Esophagus squamous epithelium (tissue), 5 donors: ENCODE data around the gene TXNDC11. TPM values are rescaled to one million over a fixed set of nuclear protein-coding genes. Genes with fewer than 3 reads are reported as not detected.

ENCODE experiments used
- DNase-seq: peaks from one replicate; lab custom pipeline; 2025; lab: John Stamatoyannopoulos, UW
- H3K27ac ChIP-seq, 4 donors: fragments of 200-600 bp; sonication (generic); one replicate each; pipeline ENCODE4 v1.5.1; 2016 to 2019; ENCODE audit warnings: mild to moderate bottlenecking in 1 of 4
- H3K27me3 ChIP-seq, 4 donors: fragments of 200-600 bp; sonication (generic); 1 replicate in 3 of 4; 2 replicates in 1 of 4; pipeline versions ENCODE4 v1.5.1 to v1.6.0; 2017 to 2021; ENCODE audit warnings: antibody characterized with exemption in 1 of 4
- H3K36me3 ChIP-seq, 3 donors: fragments of 200-600 bp; sonication (generic); one replicate each; pipeline ENCODE4 v1.5.1; 2016 to 2019
- H3K4me1 ChIP-seq, 3 donors: fragments of 200-600 bp; sonication (generic); one replicate each; pipeline ENCODE4 v1.5.1; 2017 to 2019
- H3K4me3 ChIP-seq, 4 donors: fragments of 200-600 bp; sonication (generic); 1 replicate in 3 of 4; 2 replicates in 1 of 4; pipeline ENCODE4 v1.5.1; 2016 to 2019; ENCODE audit warnings: mild to moderate bottlenecking in 2 of 4, moderate library complexity in 1 of 4
- H3K9me3 ChIP-seq, 3 donors: fragments of 200-600 bp; sonication (generic); one replicate each; pipeline ENCODE4 v1.5.1; 2016 to 2019
- CTCF ChIP-seq, 6 experiments: fragments of 450-650 bp in 4 of 6; fragments of 200-600 bp in 2 of 6; sonication (generic) in 2 of 6; IDR thresholded peaks; one replicate each; pipeline ENCODE4 v1.5.1; 2016 to 2019; ENCODE audit warnings: antibody characterized with exemption in 6 of 6, mild to moderate bottlenecking in 4 of 6, moderate library complexity in 4 of 6
- POLR2A ChIP-seq, 4 donors: fragments of 450-650 bp; IDR thresholded peaks; one replicate each; pipeline ENCODE4 v1.6.1; 2017; ENCODE audit warnings: antibody characterized with exemption in 4 of 4, mild to moderate bottlenecking in 4 of 4, moderate library complexity in 3 of 4
- WGBS, 2 donors: methylation state at CpG; one replicate each; pipeline ENCODE4 v1.1.5; 2018; 5-methylcytosine and 5-hydroxymethylcytosine counted together
- intact Hi-C: fragments of 100-400 bp; cut with DNase I; formaldehyde crosslinking; loops from one replicate; pipeline ENCODE4 v1.15.0; 2022
- total RNA-seq, 4 donors: library from RNA; depleted of rRNA; stranded (reverse); fragments of >200 nt; gene quantifications; one replicate each; pipeline ENCODE4 v1.1.0, GENCODE V29; 2016
- donor health status: DM: yes; HTN: yes; CAD: no.

Gene TXNDC11
- total RNA-seq, 4 donors from 2014 or later = 26.0 to 39.1 (median 35.9) TPM

GRCh38 chr16:11784038-11784369, 41.3 kb upstream of the TXNDC11 start:
- no peak for TF ChIP-seq POLR2A (IDR thresholded peaks at IDR 0.05)
- TF ChIP-seq CTCF (IDR thresholded peaks at IDR 0.05) = no peak
- peaks cover 19 to 65% (median 31%) of the 10 kb centered on the region in 3 donors for H3K4me1 ChIP-seq
- intact Hi-C loops = no loop called here
- H3K27ac ChIP-seq = peak overlapping the region; percentile 63 to 91 (median 83)
- H3K27me3 ChIP-seq = no peaks in the 10 kb centered on the region
- H3K36me3 ChIP-seq = peaks cover 0 to 10% (median 0%) of the 10 kb centered on the region in 3 donors
- peak overlapping the region in 1 of 4 donors; percentile 30 for H3K4me3 ChIP-seq
- no peaks in the 10 kb centered on the region for H3K9me3 ChIP-seq
- DNase-seq = no peak

- intact Hi-C loops = no loop called here
- H3K36me3 ChIP-seq = peaks cover 0 to 15% (median 0%) of the 10 kb centered on the region in 3 donors
- H3K4me1 ChIP-seq = peaks cover 19 to 65% (median 31%) of the 10 kb centered on the region in 3 donors
- no peaks in the 10 kb centered on the region for H3K9me3 ChIP-seq
- peak overlapping the region in 2 of 4 donors; percentile 11 to 30 for H3K4me3 ChIP-seq
- 13% methylated on average over 5 of the region's 5 CpGs for WGBS, 2 donors
- TF ChIP-seq POLR2A (IDR thresholded peaks at IDR 0.05) (no peak), CTCF (IDR thresholded peaks at IDR 0.05) (no peak)
- DNase-seq = no peak
- H3K27ac ChIP-seq = peak overlapping the region; percentile 63 to 91 (median 83)
- no peaks in the 10 kb centered on the region for H3K27me3 ChIP-seq
Observed at GRCh38 chr16:11783319-11784037, 40.8 kb upstream of the TXNDC11 start.

- Histone ChIP-seq H3K4me3 (peak overlapping the region in 1 of 4 donors; percentile 30), H3K27ac (peak overlapping the region in 3 of 4 donors; percentile 82 to 91 (median 84)), H3K36me3 (peaks cover 0 to 32% (median 6%) of the 10 kb centered on the region in 3 donors), H3K9me3 (no peaks in the 10 kb centered on the region), H3K27me3 (no peaks in the 10 kb centered on the region), H3K4me1 (peaks cover 19 to 58% (median 31%) of the 10 kb centered on the region in 3 donors)
- DNase-seq = no peak
- no peak for TF ChIP-seq CTCF (IDR thresholded peaks at IDR 0.05)
- TF ChIP-seq POLR2A (IDR thresholded peaks at IDR 0.05) = no peak
- WGBS, 2 donors = 20 to 30% methylated on average over 5 of the region's 5 CpGs
- intact Hi-C loops = no loop called here
Observed at GRCh38 chr16:11781773-11782172, 39.1 kb upstream of the TXNDC11 start.

GRCh38 chr16:11780991-11781680, 38.5 kb upstream of the TXNDC11 start:
- Histone ChIP-seq H3K27me3 (no peaks in the 10 kb centered on the region), H3K9me3 (no peaks in the 10 kb centered on the region), H3K36me3 (peaks cover 0 to 39% (median 6%) of the 10 kb centered on the region in 3 donors), H3K4me1 (peaks cover 19 to 51% (median 31%) of the 10 kb centered on the region in 3 donors), H3K27ac (peak overlapping the region in 2 of 4 donors; percentile 82 to 84), H3K4me3 (no peak overlapping the region)
- TF ChIP-seq POLR2A (IDR thresholded peaks at IDR 0.05) = no peak
- no peak for TF ChIP-seq CTCF (IDR thresholded peaks at IDR 0.05)
- 64 to 68% methylated on average over 4 of the region's 4 CpGs for WGBS, 2 donors
- intact Hi-C loops = no loop called here
- no peak for DNase-seq

- 94 to 96% methylated on average over 7 of the region's 7 CpGs for WGBS, 2 donors
Observed at GRCh38 chr16:11779074-11779473, 36.4 kb upstream of the TXNDC11 start.

More at GRCh38 chr16:11779074-11779473, 36.4 kb upstream of the TXNDC11 start:
- Histone ChIP-seq H3K4me3 (no peak overlapping the region), H3K27ac (no peak overlapping the region), H3K4me1 (peaks cover 19 to 37% (median 31%) of the 10 kb centered on the region in 3 donors), H3K36me3 (peaks cover 0 to 59% (median 6%) of the 10 kb centered on the region in 3 donors), H3K9me3 (no peaks in the 10 kb centered on the region), H3K27me3 (no peaks in the 10 kb centered on the region)
- intact Hi-C loops = no loop called here
- TF ChIP-seq POLR2A (IDR thresholded peaks at IDR 0.05) (no peak), CTCF (IDR thresholded peaks at IDR 0.05) (no peak)
- DNase-seq = no peak
